Skeletal muscle satellite cell (primary cell): Measurements from ENCODE around the gene ATXN1.
"Not testable (repeated sequence)": the region's sequence is repeated elsewhere in the genome, so short reads cannot be mapped to it uniquely, and the experiment has no call there.

Experiments
- H3K27me3 ChIP-seq: 2 replicates; pipeline ENCODE4 v1.7.0; 2013; ENCODE audit warnings: low read length; ENCODE audit not compliant: control insufficient read depth, insufficient read depth
- H3K36me3 ChIP-seq: 2 replicates; pipeline ENCODE4 v1.7.0; 2013; ENCODE audit warnings: mild to moderate bottlenecking, control low read depth, low read length; ENCODE audit not compliant: insufficient read depth
- H3K4me1 ChIP-seq: 2 replicates; pipeline ENCODE4 v1.7.0; 2013; ENCODE audit warnings: low read length; ENCODE audit not compliant: control insufficient read depth, insufficient read depth
- H3K4me2 ChIP-seq: 2 replicates; pipeline ENCODE4 v1.7.0; 2013; ENCODE audit warnings: mild to moderate bottlenecking, low read length
- H3K4me3 ChIP-seq: 2 replicates; pipeline ENCODE4 v1.7.0; 2013; ENCODE audit warnings: low read length
- H3K9ac ChIP-seq: 2 replicates; pipeline ENCODE4 v1.7.0; 2013; ENCODE audit warnings: mild to moderate bottlenecking, low read depth, low read length, moderate library complexity
- H3K9me3 ChIP-seq: replicated peaks from 2 replicates; pipeline ENCODE4 v1.7.0; 2013; ENCODE audit warnings: mild to moderate bottlenecking, control low read depth, low read length

The ATXN1 gene

GRCh38 chr6:16381968-16382367, 379.3 kb downstream of the ATXN1 start:
- not testable (repeated sequence) for H3K9me3 ChIP-seq, H3K4me2 ChIP-seq, H3K9ac ChIP-seq, H3K27me3 ChIP-seq, H3K36me3 ChIP-seq, H3K4me1 ChIP-seq, H3K4me3 ChIP-seq

- H3K4me1 ChIP-seq: no peaks in the 10 kb centered on the region
These were observed 380.9 kb downstream of the ATXN1 start for GRCh38 chr6:16380220-16380809.

GRCh38 chr6:16378360-16378759, 382.9 kb downstream of the ATXN1 start:
- H3K4me1 ChIP-seq, H3K4me2 ChIP-seq, H3K9me3 ChIP-seq, H3K9ac ChIP-seq, H3K36me3 ChIP-seq, H3K4me3 ChIP-seq, H3K27me3 ChIP-seq: not testable (repeated sequence)

More at GRCh38 chr6:16380220-16380809, 380.9 kb downstream of the ATXN1 start:
- no peak overlapping the region for H3K9ac ChIP-seq
- H3K9me3 ChIP-seq: no peaks in the 10 kb centered on the region
- H3K36me3 ChIP-seq: no peaks in the 10 kb centered on the region
- H3K4me3 ChIP-seq: no peak overlapping the region
- H3K4me2 ChIP-seq: no peak overlapping the region
- no peaks in the 10 kb centered on the region for H3K27me3 ChIP-seq

GRCh38 chr6:16377470-16377869, 383.8 kb downstream of the ATXN1 start:
- Histone ChIP-seq H3K4me2 (no peak overlapping the region), H3K27me3 (no peaks in the 10 kb centered on the region), H3K9me3 (no peaks in the 10 kb centered on the region), H3K9ac (no peak overlapping the region), H3K4me1 (no peaks in the 10 kb centered on the region), H3K4me3 (no peak overlapping the region), H3K36me3 (no peaks in the 10 kb centered on the region)

DNA sequence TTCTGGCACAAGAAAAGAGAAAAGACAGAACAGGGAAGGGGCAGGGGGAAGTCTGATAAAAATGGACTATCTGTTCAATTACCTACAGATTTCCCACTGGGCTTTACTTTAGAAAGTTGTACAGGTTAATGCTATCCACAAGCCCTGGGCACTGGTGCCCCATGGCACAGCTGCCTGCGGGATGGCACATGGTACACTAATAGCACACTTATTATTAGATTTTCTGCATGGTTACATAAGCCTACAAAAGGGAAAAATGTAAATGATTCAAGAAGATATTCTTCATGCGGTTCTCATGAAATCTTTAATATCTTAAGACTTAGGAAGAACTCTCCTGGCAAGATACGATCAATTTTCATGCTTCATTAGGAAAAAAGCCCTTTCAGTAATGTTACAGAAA, 385.4 kb downstream of the ATXN1 start:
- Histone ChIP-seq H3K36me3 (no peaks in the 10 kb centered on the region), H3K27me3 (no peaks in the 10 kb centered on the region), H3K9me3 (no peaks in the 10 kb centered on the region), H3K4me1 (no peaks in the 10 kb centered on the region), H3K9ac (no peak overlapping the region), H3K4me2 (no peak overlapping the region), H3K4me3 (no peak overlapping the region)

- H3K9ac ChIP-seq: no peak overlapping the region
- H3K27me3 ChIP-seq: no peaks in the 10 kb centered on the region
- H3K4me1 ChIP-seq: no peaks in the 10 kb centered on the region
- no peaks in the 10 kb centered on the region for H3K36me3 ChIP-seq
- no peaks in the 10 kb centered on the region for H3K9me3 ChIP-seq
- H3K4me2 ChIP-seq: no peak overlapping the region
- H3K4me3 ChIP-seq: no peak overlapping the region
These were observed 386.1 kb downstream of the ATXN1 start for GRCh38 chr6:16375206-16375605.

DNA sequence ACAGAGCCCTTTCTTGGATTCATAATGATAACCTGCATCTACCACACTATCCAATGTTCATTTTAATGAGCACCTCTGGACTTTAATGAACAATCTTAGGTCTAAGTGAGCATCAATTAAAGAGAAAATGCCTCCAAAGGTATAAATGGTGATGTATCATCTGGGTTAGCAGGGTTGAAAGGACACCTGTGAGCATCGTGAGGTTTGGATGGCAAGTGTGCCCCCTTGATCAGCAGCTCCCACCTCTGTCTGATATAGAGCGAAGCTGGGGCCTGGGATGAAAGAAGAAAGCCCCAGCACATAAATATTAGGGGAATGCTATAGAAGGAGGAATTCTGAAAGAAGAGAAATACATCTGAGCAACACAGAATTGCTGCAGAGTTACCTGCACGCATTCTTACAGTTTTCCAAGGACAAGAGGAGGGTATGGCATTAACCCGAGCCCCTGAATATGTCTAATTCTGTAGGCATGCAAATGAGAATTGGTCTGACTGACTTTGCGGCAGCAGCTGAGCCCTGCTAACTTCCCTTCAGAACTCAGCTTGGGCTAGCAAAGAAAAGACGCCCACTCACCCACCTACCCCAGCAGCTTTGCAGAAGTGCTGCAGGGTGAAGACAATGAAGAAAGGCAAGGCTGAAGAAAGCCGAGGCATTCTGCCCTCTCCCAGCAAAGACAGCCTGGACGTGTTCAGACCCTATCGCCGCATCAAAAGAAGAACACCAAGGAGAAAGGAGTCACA, 386.6 kb downstream of the ATXN1 start:
- Histone ChIP-seq H3K36me3 (no peaks in the 10 kb centered on the region), H3K27me3 (no peaks in the 10 kb centered on the region), H3K4me2 (no peak overlapping the region), H3K9ac (no peak overlapping the region), H3K4me3 (no peak overlapping the region), H3K9me3 (no peaks in the 10 kb centered on the region), H3K4me1 (no peaks in the 10 kb centered on the region)

- H3K4me2 ChIP-seq: no peak overlapping the region
- no peaks in the 10 kb centered on the region for H3K9me3 ChIP-seq
- H3K4me3 ChIP-seq: no peak overlapping the region
- no peak overlapping the region for H3K9ac ChIP-seq
- H3K4me1 ChIP-seq: no peaks in the 10 kb centered on the region
- H3K27me3 ChIP-seq: no peaks in the 10 kb centered on the region
- H3K36me3 ChIP-seq: no peaks in the 10 kb centered on the region
These were observed 387.2 kb downstream of the ATXN1 start for GRCh38 chr6:16374016-16374415.

- Histone ChIP-seq H3K9me3 (no peaks in the 10 kb centered on the region), H3K9ac (no peak overlapping the region), H3K4me3 (no peak overlapping the region), H3K4me1 (no peaks in the 10 kb centered on the region), H3K4me2 (no peak overlapping the region), H3K36me3 (no peaks in the 10 kb centered on the region), H3K27me3 (no peaks in the 10 kb centered on the region)
These were observed 389.1 kb downstream of the ATXN1 start for GRCh38 chr6:16372029-16372776.

DNA sequence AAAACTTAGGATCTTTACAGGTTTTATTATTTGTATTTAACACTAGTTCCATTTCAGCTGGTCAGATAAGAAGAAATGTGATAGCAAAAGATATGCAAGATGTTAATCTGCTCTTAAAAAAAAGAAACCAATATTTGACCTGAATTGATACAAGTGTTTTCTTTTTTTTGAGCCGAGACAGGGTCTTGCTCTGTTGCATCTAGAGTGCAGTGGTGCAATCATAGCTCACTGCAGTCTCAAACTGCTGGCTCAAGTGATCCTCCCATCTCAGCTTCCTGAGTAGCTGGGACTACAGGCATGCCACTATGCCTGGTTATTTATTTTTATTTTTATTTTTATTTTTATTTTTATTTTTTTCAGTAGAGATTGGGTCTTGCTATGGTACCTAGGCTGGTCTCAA, 389.9 kb downstream of the ATXN1 start:
- H3K36me3 ChIP-seq: no peaks in the 10 kb centered on the region
- H3K9ac ChIP-seq: no peak overlapping the region
- no peak overlapping the region for H3K4me3 ChIP-seq
- no peaks in the 10 kb centered on the region for H3K27me3 ChIP-seq
- H3K9me3 ChIP-seq: no peaks in the 10 kb centered on the region
- no peaks in the 10 kb centered on the region for H3K4me1 ChIP-seq
- H3K4me2 ChIP-seq: no peak overlapping the region

DNA sequence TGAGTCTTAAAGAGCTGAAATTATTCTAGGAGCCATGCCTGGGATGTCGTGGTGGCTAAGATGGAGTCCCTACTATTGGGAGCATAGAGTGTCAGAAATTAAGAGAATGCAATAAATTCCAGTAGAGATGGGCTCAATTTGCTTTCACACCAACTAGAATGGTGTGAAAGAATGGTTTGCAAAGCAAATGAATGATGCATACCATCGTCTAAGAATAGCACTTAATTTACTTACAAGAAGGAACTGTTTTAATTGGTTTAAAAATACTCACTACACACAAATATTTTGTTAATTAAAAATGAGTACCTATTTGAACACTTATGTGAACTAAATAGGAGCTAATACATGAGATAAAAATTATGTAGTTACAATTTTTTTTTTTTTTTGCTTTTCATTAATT, 390.3 kb downstream of the ATXN1 start:
- Histone ChIP-seq H3K36me3 (no peaks in the 10 kb centered on the region), H3K9ac (no peak overlapping the region), H3K27me3 (no peaks in the 10 kb centered on the region), H3K4me2 (no peak overlapping the region), H3K4me3 (no peak overlapping the region), H3K9me3 (no peaks in the 10 kb centered on the region), H3K4me1 (no peaks in the 10 kb centered on the region)
